Tongue (tissue), 2 donors: Measurements from ENCODE around the gene ITPKC. TPM values are rescaled to one million over a fixed set of nuclear protein-coding genes. Genes with fewer than 3 reads are reported as not detected.
A peak's percentile ranks its signal among the peaks of the same experiment; 100 is the strongest.

Experiments used
- DNase-seq: peaks from one replicate; pipeline ENCODE4 v3.0.0-alpha.2; 2015
- total RNA-seq: library from RNA; depleted of rRNA; stranded (reverse); fragments of >200 nt; gene quantifications from one replicate; pipeline ENCODE4 v1.2.3, GENCODE V29; 2014

ITPKC gene
- 18.8 TPM for total RNA-seq

- DNase-seq, result peak; percentile 100
These were observed at the start of gene ITPKC, which contains the start of gene COQ8B for GRCh38 chr19:40716482-40717324. ITPKC (plus strand) TSS chr19:40717112; CDS start chr19:40717136, 24 bp downstream. COQ8B (minus strand) TSS chr19:40716886; CDS start chr19:40714632, 2,254 bp downstream.

GRCh38 chr19:40667602-40668001, 49.3 kb upstream of the ITPKC start:
- DNase-seq, result no peak

- DNase-seq, result no peak
These were observed 47.8 kb upstream of the ITPKC start for GRCh38 chr19:40668991-40669614.

- DNase-seq, result no peak
These were observed 45.5 kb upstream of the ITPKC start for GRCh38 chr19:40671404-40671803.

GRCh38 chr19:40672038-40672437, 44.9 kb upstream of the ITPKC start:
- no peak for DNase-seq

- no peak for DNase-seq
These were observed 44.2 kb upstream of the ITPKC start for GRCh38 chr19:40672573-40673299.

DNA sequence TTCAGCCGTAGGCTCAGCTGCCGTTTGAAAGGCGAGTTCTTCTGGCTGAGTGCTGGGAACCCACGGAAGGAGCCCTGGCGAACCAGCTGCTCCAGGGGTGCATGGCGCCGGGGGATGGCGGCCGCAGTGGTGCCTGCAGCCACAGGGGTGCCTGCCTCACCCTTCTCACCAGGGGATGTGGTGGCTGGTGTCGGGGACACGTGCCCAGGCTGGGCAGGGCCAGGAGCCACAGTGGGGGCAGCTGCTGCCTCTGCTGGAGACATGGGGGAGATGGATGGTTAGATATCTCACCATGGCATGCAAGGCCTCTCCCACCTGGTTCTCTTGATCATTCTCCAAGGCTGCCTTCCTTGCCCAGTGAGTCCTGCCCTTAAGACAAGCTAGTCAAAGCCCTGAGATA, 43.5 kb upstream of the ITPKC start:
- no peak for DNase-seq

GRCh38 chr19:40674291-40674690, 42.6 kb upstream of the ITPKC start:
- DNase-seq, result no peak

GRCh38 chr19:40677156-40677555, 39.8 kb upstream of the ITPKC start:
- DNase-seq, result no peak

DNA sequence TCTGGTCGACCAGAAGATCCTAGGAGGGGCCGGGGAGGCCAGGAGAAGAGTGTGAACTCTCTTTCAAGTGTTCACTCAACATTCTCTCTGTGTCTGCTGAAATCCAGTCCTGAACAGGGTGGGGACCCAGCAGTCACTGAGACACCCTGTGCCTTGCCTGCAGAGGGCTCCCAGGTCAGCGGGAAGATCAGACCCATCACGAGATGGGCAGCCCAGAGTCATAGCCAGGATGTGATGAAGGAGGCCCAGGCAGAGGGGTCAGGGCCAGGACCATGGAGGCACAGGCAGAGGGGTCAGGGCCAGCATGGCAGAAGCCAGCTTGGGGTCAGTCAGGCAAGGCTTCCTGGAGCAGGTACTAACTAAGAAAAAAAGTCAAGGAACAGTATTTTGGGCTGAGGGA, 35.9 kb upstream of the ITPKC start:
- no peak for DNase-seq

DNA sequence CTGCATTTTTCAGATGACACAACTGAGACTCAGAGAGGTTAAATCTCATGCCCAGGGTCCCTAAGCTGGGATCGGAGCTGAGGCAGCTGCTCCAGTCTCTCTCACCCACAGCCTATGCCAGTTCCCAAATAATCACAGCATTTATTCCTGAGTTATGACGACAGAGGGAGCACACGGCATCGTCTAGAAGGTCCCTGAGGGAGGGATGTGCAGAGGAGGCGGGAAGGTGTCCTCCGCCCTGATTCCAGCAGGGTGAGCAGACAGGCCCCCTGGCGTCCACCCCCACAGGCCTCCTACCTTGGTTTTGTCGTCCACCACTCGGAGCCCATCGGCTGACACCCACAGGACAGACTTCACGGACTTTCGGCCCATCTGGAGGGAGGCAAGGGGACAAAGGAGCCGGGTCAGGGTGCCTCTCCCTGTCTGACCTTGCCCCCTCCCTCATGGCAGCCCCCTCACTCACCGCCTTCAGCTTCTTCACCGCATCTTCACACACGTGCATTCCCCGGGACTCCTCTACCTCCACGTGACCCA, 34.4 kb upstream of the ITPKC start:
- no peak for DNase-seq

DNA sequence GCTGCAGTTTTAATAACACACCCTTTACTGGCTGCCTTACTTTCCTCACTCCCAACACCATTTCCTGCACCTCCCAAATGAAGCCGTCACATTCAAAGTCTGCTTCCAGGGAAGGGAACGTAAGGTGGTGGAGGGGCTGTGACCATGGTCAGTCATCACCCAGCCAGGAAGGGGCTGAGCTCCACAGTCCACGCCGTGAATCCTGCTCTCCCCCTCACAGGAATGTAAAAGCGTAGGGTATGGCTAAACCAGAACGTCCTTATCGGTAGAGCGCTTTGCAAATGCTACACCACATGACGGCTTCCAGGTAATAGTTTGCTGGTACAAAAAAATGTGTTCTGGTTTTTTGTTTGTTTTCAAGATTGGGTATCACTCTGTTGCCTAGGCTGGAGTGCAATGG, 33.5 kb upstream of the ITPKC start:
- DNase-seq, result no peak

DNA sequence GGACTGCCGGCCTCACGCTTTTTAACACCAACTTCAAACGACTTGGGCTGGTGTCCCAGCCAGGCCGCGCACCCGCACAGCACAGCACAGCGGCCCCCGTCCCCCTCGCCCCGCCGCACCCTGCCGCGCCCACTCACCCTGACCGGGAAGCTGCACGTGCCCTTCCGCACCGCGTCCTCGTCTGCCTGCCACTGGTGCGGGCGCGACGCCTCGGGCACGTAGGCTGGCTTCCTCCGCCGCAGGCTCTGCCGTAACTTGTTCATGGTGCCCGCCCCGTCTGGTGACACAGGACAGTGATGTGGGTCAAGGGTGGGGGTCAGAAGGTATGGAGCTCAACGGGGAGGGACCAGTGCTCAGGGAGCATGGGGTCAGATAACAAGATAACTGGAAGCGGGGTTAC, 32.6 kb upstream of the ITPKC start:
- DNase-seq, result no peak

GRCh38 chr19:40685016-40685526, 31.8 kb upstream of the ITPKC start:
- no peak for DNase-seq

DNA sequence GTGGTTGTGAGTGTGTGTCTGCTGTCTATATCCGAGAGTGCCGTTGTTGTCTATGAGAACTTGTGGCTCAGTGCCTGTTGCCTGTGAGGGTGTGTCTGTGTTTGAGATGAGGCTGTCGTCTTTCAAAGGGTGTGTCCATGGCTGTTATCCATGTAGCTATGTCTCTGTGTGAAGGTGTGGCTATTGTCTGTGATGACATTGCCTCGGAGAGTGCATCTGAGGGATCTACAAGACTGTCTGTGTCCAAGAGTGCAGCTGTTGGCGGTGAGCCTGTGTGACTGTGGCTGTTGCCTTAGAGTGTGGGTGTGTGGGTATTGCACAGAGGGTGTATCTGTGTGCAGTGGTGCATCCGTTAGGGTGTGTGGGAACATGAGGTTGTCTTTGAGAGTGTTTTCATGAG, 31.3 kb upstream of the ITPKC start:
- DNase-seq, result no peak

- no peak for DNase-seq
These were observed 29.9 kb upstream of the ITPKC start for GRCh38 chr19:40686882-40687524.

GRCh38 chr19:40687525-40688016, 29.3 kb upstream of the ITPKC start:
- peak; percentile 87 for DNase-seq

- DNase-seq, result no peak
These were observed 28.6 kb upstream of the ITPKC start for GRCh38 chr19:40688309-40688708.

DNA sequence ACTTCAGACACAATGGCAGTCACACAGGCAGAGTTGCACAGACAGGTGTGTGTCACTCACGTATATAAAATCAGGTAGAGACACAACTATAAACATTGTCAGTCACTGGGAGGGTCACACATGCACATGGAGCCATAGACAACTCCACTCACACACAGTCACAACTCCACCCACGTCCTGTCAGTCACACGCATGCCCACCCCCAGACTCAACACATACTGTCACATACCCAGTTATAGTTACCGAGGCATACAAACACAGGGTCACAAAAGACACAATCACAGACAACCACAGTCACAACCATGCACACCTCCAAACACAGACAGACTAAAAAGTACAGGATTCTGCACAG, 27.9 kb upstream of the ITPKC start:
- DNase-seq, result no peak

GRCh38 chr19:40689339-40690049, 27.4 kb upstream of the ITPKC start:
- no peak for DNase-seq

DNA sequence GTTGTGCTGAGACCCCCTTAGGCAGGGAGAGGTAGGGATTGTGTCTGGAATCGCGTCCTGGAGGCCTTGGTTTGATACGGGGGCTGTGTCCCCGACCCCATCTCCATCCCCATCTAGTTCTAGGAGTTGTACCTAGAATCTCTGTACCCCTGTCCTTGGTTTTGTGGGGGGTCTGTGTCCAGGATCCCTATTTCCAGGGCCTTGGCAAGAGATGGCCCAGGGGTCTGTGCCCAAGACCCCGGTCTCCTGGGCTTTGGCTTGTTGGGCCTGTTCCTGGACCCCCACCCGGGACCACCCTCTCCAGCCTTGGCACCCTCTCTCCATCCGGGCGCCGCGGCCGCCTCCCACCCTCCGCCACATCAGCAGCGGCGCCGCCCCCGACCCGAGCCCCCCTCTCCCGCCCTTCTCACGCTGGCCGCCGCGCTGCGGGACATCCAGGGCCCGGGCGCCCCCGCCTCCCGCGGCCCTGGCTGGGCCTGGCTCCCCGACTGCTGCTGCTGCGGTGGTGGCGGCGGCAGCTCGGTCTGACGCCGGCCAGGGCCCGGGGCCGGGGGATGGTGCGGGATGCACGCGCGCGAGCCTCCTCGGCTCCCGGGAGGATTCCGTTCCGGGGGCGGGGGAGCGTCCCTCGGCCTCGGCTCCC, 26.7 kb upstream of the ITPKC start, which contains the start of gene NUMBL:
Gene NUMBL (minus strand): TSS at position 602 of the 643 bp plus-strand sequence. CDS start 168 bp downstream, at position 434.
- DNase-seq, result no peak
